A549 (cell line): ENCODE data around the gene LRRC31. TPM values are rescaled to one million over a fixed set of nuclear protein-coding genes. Genes with fewer than 3 reads are reported as not detected.

Experiments
- ATAC-seq, 2 experiments: fragments of 200-7000 bp in 1 of 2; fragments of >200 bp in 1 of 2; cut with Nextera tagmentation in 1 of 2; cut with Tn5 transposase in 1 of 2; 3 replicates each; pipeline versions ENCODE4 v1.8.0 to v1.9.1; 2018 to 2020; ENCODE audit warnings: mild to moderate bottlenecking in 1 of 2, moderate library complexity in 1 of 2
- CTCF ChIA-PET: fragments of 300-600 bp; sonication (Branson Sonifier 250); formaldehyde crosslinking; extraction: SDS; loops from one replicate; lab custom pipeline; 2021; ENCODE audit warnings: antibody characterized with exemption, inconsistent platforms; lab: Yijun Ruan, JAX
- POLR2A ChIA-PET: fragments of 350-600 bp; formaldehyde crosslinking; extraction: SDS; loops from one replicate; lab custom pipeline; 2021; ENCODE audit warnings: antibody characterized with exemption, inconsistent platforms; lab: Yijun Ruan, JAX
- DNase-seq, 2 experiments: peaks; one replicate each; pipeline versions ENCODE4 v3.0.0 to v3.0.0-alpha.2; 2011 to 2016; ENCODE audit warnings: low read depth in 1 of 2, low spot score in 1 of 2
- FAIRE-seq: peaks from 2 replicates; lab custom pipeline; 2011; peaks lifted over from hg19 to GRCh38; lab: Jason Lieb, UNC
- H3K27ac ChIP-seq, 2 experiments: fragments of >200 bp; sonication (Bioruptor Twin); formaldehyde crosslinking; 3 replicates each; pipeline ENCODE4 v1.5.1; 2016 to 2017
- H3K4me1 ChIP-seq: fragments of >200 bp; sonication (Bioruptor Twin); formaldehyde crosslinking; 3 replicates; pipeline ENCODE4 v1.6.1; 2016
- H3K4me2 ChIP-seq: fragments of >200 bp; sonication (Bioruptor Twin); formaldehyde crosslinking; 3 replicates; pipeline ENCODE4 v1.6.1; 2016
- H3K4me3 ChIP-seq: fragments of >200 bp; sonication (Bioruptor Twin); formaldehyde crosslinking; 3 replicates; pipeline ENCODE4 v1.5.1; 2016
- H3K9me3 ChIP-seq: fragments of >200 bp; sonication (Bioruptor Twin); formaldehyde crosslinking; 3 replicates; pipeline ENCODE4 v1.6.1; 2016
- CHD4 ChIP-seq: fragments of 200-600 bp; sonication (generic); IDR thresholded peaks from 2 replicates; pipeline ENCODE4 v1.6.1; 2016; ENCODE audit warnings: antibody characterized with exemption, mild to moderate bottlenecking, borderline replicate concordance
- CTCF ChIP-seq: fragments of >200 bp; sonication (Bioruptor Twin); formaldehyde crosslinking; IDR thresholded peaks from 3 replicates; pipeline ENCODE4 v1.5.1; 2016
- EHF ChIP-seq: fragments of 250-450 bp; sonication (Bioruptor Pico); IDR thresholded peaks from 2 replicates; pipeline ENCODE4 v1.5.0; 2020; ENCODE audit warnings: mild to moderate bottlenecking
- JUNB ChIP-seq: fragments of >200 bp; sonication (Bioruptor Twin); formaldehyde crosslinking; IDR thresholded peaks from 2 replicates; pipeline ENCODE4 v1.6.1; 2016
- MAFK ChIP-seq: fragments of 450-650 bp; IDR thresholded peaks from 2 replicates; pipeline ENCODE4 v1.6.1; 2014; ENCODE audit not compliant: partially characterized antibody
- MAX ChIP-seq: IDR thresholded peaks from 2 replicates; pipeline ENCODE4 v1.6.1; 2012
- NFE2L2 ChIP-seq: fragments of 150-350 bp; conservative IDR thresholded peaks from 2 replicates; pipeline ENCODE4 v1.6.1; 2014; ENCODE audit warnings: low read length
- PBX3 ChIP-seq: IDR thresholded peaks from 2 replicates; pipeline ENCODE4 v1.6.1; 2012
- RAD21 ChIP-seq, 2 experiments: fragments of >200 bp in 1 of 2; sonication (Bioruptor Twin) in 1 of 2; formaldehyde crosslinking in 1 of 2; IDR thresholded peaks in 1 of 2; conservative IDR thresholded peaks in 1 of 2; 2 replicates in 1 of 2; 3 replicates in 1 of 2; pipeline ENCODE4 v1.6.1; 2012 to 2018; ENCODE audit warnings: inconsistent platforms in 1 of 2
- RARB ChIP-seq: fragments of 250-450 bp; sonication (Bioruptor Pico); IDR thresholded peaks from 2 replicates; pipeline ENCODE4 v1.8.0; 2021; ENCODE audit warnings: mild to moderate bottlenecking, moderate library complexity
- TFCP2L1 ChIP-seq: fragments of 250-450 bp; sonication (Bioruptor Pico); IDR thresholded peaks from 2 replicates; pipeline ENCODE4 v1.5.0; 2021; ENCODE audit warnings: mild to moderate bottlenecking
- TP53 ChIP-seq: fragments of 250-450 bp; sonication (Bioruptor Pico); IDR thresholded peaks from 2 replicates; pipeline ENCODE4 v1.5.0; 2021; ENCODE audit warnings: mild to moderate bottlenecking, moderate library complexity
- USF2 ChIP-seq: fragments of 450-650 bp; IDR thresholded peaks from 2 replicates; pipeline ENCODE4 v1.6.1; 2014; ENCODE audit warnings: antibody characterized with exemption
- ZC3H11A ChIP-seq: fragments of 450-650 bp; IDR thresholded peaks from 2 replicates; pipeline ENCODE4 v1.6.1; 2014; ENCODE audit warnings: antibody characterized with exemption, mild to moderate bottlenecking
- ZSCAN20 ChIP-seq: fragments of 250-450 bp; sonication (Bioruptor Pico); IDR thresholded peaks from 2 replicates; pipeline ENCODE4 v1.8.0; 2022; ENCODE audit warnings: mild to moderate bottlenecking, moderate library complexity
- WGBS: methylation state at CpG from one replicate; pipeline ENCODE4 v1.1.6; 2017; ENCODE audit errors: missing lambda C conversion rate; 5-methylcytosine and 5-hydroxymethylcytosine counted together
- polyA plus RNA-seq, 4 experiments: library from polyadenylated mRNA; depleted of rRNA in 3 of 4; stranded (reverse); fragments of >200 nt; fragmentation: RNase III in 1 of 4; extraction: RNeasy Plus Mini Kit Qiagen cat#74134 plus additional on column Dnase treatment in 1 of 4; gene quantifications; 2 replicates in 3 of 4; 3 replicates in 1 of 4; pipeline ENCODE4 v1.2.3, GENCODE V29; 2011 to 2017

LRRC31 gene
- polyA plus RNA-seq, 2 of the 4 experiments (the other 2 are of a cell fraction) = 0.04 to 0.27 TPM

GRCh38 chr3:169813757-169814517 is 55.8 kb downstream of the LRRC31 start:
- Histone ChIP-seq H3K4me3 (peak overlapping the region; percentile 28; the same call in 2 of the 3 replicates), H3K4me2 (peak overlapping the region; percentile 68), H3K27ac (0 out of 6 replicates have a peak overlapping the region, but pooled peaks of 1 of the 2 experiments have one; percentile 17), H3K9me3 (peaks cover 8% of the 10 kb centered on the region), H3K4me1 (no peaks in the 10 kb centered on the region)
- FAIRE-seq (no peak), ATAC-seq (peak; percentile 81 to 94), DNase-seq (peak in 1 of 2 experiments; percentile 42)
- ChIA-PET POLR2A (no interaction called here), CTCF (interaction anchor here (0.7 to 1.4 kb wide), 3 partner anchors 10 to 36 kb away, joined by 3 read pairs; no protein-coding TSS in a partner anchor)
- TF ChIP-seq CHD4 (no peak), MAX (peak; percentile 82), NFE2L2 (no peak), CTCF (peak; percentile 24; the same call in 1 of the 3 replicates), USF2 (peak; percentile 54; the same call in 1 of the 2 replicates), TFCP2L1 (no peak), PBX3 (no peak), ZC3H11A (no peak), EHF (no peak), JUNB (no peak), RAD21 (conservative IDR thresholded peaks at IDR 0.05 in 1 of 2, IDR thresholded peaks at IDR 0.05 in 1 of 2) (peak in 1 of 2 experiments; percentile 15; a peak in 1 of 5 replicates), ZSCAN20 (no peak), TP53 (CRISPR knock-in tag) (no peak), RARB (no peak)
- 51% methylated on average over 27 of the region's 27 CpGs for WGBS

GRCh38 chr3:169813278-169813677 is 56.5 kb downstream of the LRRC31 start:
- POLR2A ChIA-PET = no interaction called here
- Histone ChIP-seq H3K9me3 (peaks cover 8% of the 10 kb centered on the region), H3K4me2 (peak overlapping the region; percentile 68), H3K4me1 (no peaks in the 10 kb centered on the region), H3K27ac (no peak overlapping the region), H3K4me3 (peak overlapping the region; percentile 28; the same call in 2 of the 3 replicates)
- ATAC-seq = peak in 1 of 2 experiments; percentile 13; a peak in 2 of 6 replicates
- 73% methylated on average over 8 of the region's 8 CpGs for WGBS
- CTCF ChIA-PET = interaction anchor here (1.4 kb wide), 1 partner anchor 10 kb away, joined by 3 read pairs; no protein-coding TSS in a partner anchor
- TF ChIP-seq JUNB (no peak), MAFK (no peak), ZC3H11A (no peak)
- no peak for FAIRE-seq
- no peak for DNase-seq

- TF ChIP-seq PBX3 (no peak), MAFK (no peak)
- TF ChIP-seq, all 56 proteins: peak for 0
- 0 out of 6 replicates have a peak within 1 kb of the TSS, but pooled peaks of 1 of the 2 experiments have one; percentile 17 for H3K27ac ChIP-seq
- H3K9me3 ChIP-seq = peaks cover 8% of the 10 kb centered on the region
- ATAC-seq (peak in 1 of 2 experiments; percentile 16; a peak in 2 of 6 replicates), DNase-seq (no peak), FAIRE-seq (no peak)
- 90% methylated on average over 17 of the region's 56 CpGs for WGBS
- H3K4me3 ChIP-seq = peak within 1 kb of the TSS; percentile 28; the same call in 2 of the 3 replicates
- no peaks in the 10 kb centered on the region for H3K4me1 ChIP-seq
- CTCF ChIA-PET = interaction anchor here (1.4 kb wide), 1 partner anchor 9 kb away, joined by 3 read pairs; no protein-coding TSS in a partner anchor
- POLR2A ChIA-PET = no interaction called here
- peak within 1 kb of the TSS; percentile 68 for H3K4me2 ChIP-seq
Measured at GRCh38 chr3:169812332-169813235, 57.2 kb downstream of the LRRC31 start, which contains the start of the genes LRRC34 and LRRIQ4. Gene LRRC34 (minus strand): TSS chr3:169812904. CDS start chr3:169812548, 356 bp downstream. Gene LRRIQ4 (plus strand): TSS chr3:169812870. CDS start chr3:169821922, 9,052 bp downstream.
